ENCODE results near the gene ZNF605.
A peak's percentile ranks its signal among the peaks of the same experiment; 100 is the strongest.
"Not testable (repeated sequence)": the region's sequence is repeated elsewhere in the genome, so short reads cannot be mapped to it uniquely, and the experiment has no call there.

Gene ZNF605

GRCh38 chr12:132948146-132949066 is 7.7 kb downstream of the ZNF605 start:
- no peak for DNase-seq

GRCh38 chr12:132946246-132946820 is 9.8 kb downstream of the ZNF605 start:
- DNase-seq: no peak

GRCh38 chr12:132945806-132946205 is 10.3 kb downstream of the ZNF605 start:
- DNase-seq: no peak

GRCh38 chr12:132942611-132943010 is 13.5 kb downstream of the ZNF605 start:
- no peak for DNase-seq

GRCh38 chr12:132941336-132941954 is 14.7 kb downstream of the ZNF605 start:
- DNase-seq: no peak

GRCh38 chr12:132940071-132940719 is 15.9 kb downstream of the ZNF605 start:
- no peak for DNase-seq

GRCh38 chr12:132938807-132939206 is 17.3 kb downstream of the ZNF605 start:
- DNase-seq: not testable (repeated sequence)

- DNase-seq: no peak
These were observed 18.6 kb downstream of the ZNF605 start for GRCh38 chr12:132937476-132937875.

- DNase-seq: not testable (repeated sequence)
These were observed 19.2 kb downstream of the ZNF605 start for GRCh38 chr12:132936921-132937320.

- no peak for DNase-seq
These were observed 19.9 kb downstream of the ZNF605 start for GRCh38 chr12:132936163-132936562.

- no peak for DNase-seq
These were observed 29.7 kb downstream of the ZNF605 start for GRCh38 chr12:132926415-132926833.

- DNase-seq: no peak
These were observed 30.3 kb downstream of the ZNF605 start for GRCh38 chr12:132925597-132926414.

GRCh38 chr12:132924356-132924755 is 31.8 kb downstream of the ZNF605 start:
- no peak for DNase-seq

GRCh38 chr12:132923356-132923909 is 32.7 kb downstream of the ZNF605 start:
- DNase-seq: no peak

- DNase-seq: no peak
These were observed 33.4 kb downstream of the ZNF605 start for GRCh38 chr12:132922676-132923075.

GRCh38 chr12:132921685-132922084 is 34.4 kb downstream of the ZNF605 start:
- DNase-seq: no peak

GRCh38 chr12:132918680-132919079 is 37.4 kb downstream of the ZNF605 start:
- no peak for DNase-seq

- DNase-seq: no peak
These were observed 47.1 kb downstream of the ZNF605 start for GRCh38 chr12:132909030-132909368.

- DNase-seq: peak; percentile 97 to 99
These were observed 47.7 kb downstream of the ZNF605 start for GRCh38 chr12:132908145-132909029.

GRCh38 chr12:132907789-132908144 is 48.3 kb downstream of the ZNF605 start:
- not testable (repeated sequence) for DNase-seq

GRCh38 chr12:132907216-132907615 is 48.9 kb downstream of the ZNF605 start:
- peak in 1 of 2 experiments; percentile 5 for DNase-seq
